IPS-18a (cell line): ENCODE measurements around the gene CEACAM21.

Experiments
- H3K27ac ChIP-seq: one replicate; pipeline ENCODE4 v1.5.1; 2013; ENCODE audit warnings: low read length
- H3K27me3 ChIP-seq: one replicate; pipeline ENCODE4 v1.6.1; 2013; ENCODE audit warnings: mild to moderate bottlenecking, low read length; ENCODE audit not compliant: control insufficient read depth, insufficient read depth
- H3K36me3 ChIP-seq: one replicate; pipeline ENCODE4 v1.6.1; 2013; ENCODE audit warnings: low read depth, low read length; ENCODE audit not compliant: control insufficient read depth
- H3K4me1 ChIP-seq: one replicate; pipeline ENCODE4 v1.6.1; 2013; ENCODE audit warnings: low read depth, low read length; ENCODE audit not compliant: control insufficient read depth
- H3K4me3 ChIP-seq: one replicate; pipeline ENCODE4 v1.5.1; 2013; ENCODE audit warnings: low read length
- H3K9ac ChIP-seq: one replicate; pipeline ENCODE4 v1.6.1; 2013; ENCODE audit warnings: mild to moderate bottlenecking, low read length, moderate library complexity
- H3K9me3 ChIP-seq: one replicate; pipeline ENCODE4 v1.6.1; 2013; ENCODE audit warnings: low read depth, low read length; ENCODE audit not compliant: control insufficient read depth

CEACAM21 gene

GRCh38 chr19:41540041-41540695, 35.8 kb upstream of the CEACAM21 start:
- H3K27me3 ChIP-seq, result peaks cover 7% of the 10 kb centered on the region
- H3K9ac ChIP-seq, result no peak overlapping the region
- H3K4me3 ChIP-seq, result no peak overlapping the region
- no peaks in the 10 kb centered on the region for H3K4me1 ChIP-seq
- no peaks in the 10 kb centered on the region for H3K9me3 ChIP-seq
- no peaks in the 10 kb centered on the region for H3K36me3 ChIP-seq
- H3K27ac ChIP-seq, result no peak overlapping the region

- Histone ChIP-seq H3K9me3 (no peaks in the 10 kb centered on the region), H3K9ac (no peak overlapping the region), H3K4me1 (no peaks in the 10 kb centered on the region), H3K4me3 (no peak overlapping the region), H3K27me3 (peaks cover 7% of the 10 kb centered on the region), H3K36me3 (no peaks in the 10 kb centered on the region), H3K27ac (no peak overlapping the region)
Measured at GRCh38 chr19:41541990-41542584, 33.9 kb upstream of the CEACAM21 start.

GRCh38 chr19:41542622-41543021, 33.3 kb upstream of the CEACAM21 start:
- Histone ChIP-seq H3K4me3 (no peak overlapping the region), H3K9me3 (no peaks in the 10 kb centered on the region), H3K36me3 (no peaks in the 10 kb centered on the region), H3K27me3 (peaks cover 7% of the 10 kb centered on the region), H3K4me1 (no peaks in the 10 kb centered on the region), H3K9ac (no peak overlapping the region), H3K27ac (no peak overlapping the region)

- Histone ChIP-seq H3K27ac (no peak overlapping the region), H3K36me3 (no peaks in the 10 kb centered on the region), H3K4me3 (no peak overlapping the region), H3K9me3 (no peaks in the 10 kb centered on the region), H3K4me1 (peaks cover 6% of the 10 kb centered on the region), H3K27me3 (peaks cover 7% of the 10 kb centered on the region), H3K9ac (no peak overlapping the region)
Measured at GRCh38 chr19:41543582-41543981, 32.4 kb upstream of the CEACAM21 start.

GRCh38 chr19:41545547-41545946, 30.4 kb upstream of the CEACAM21 start:
- H3K9ac ChIP-seq, result no peak overlapping the region
- H3K36me3 ChIP-seq, result no peaks in the 10 kb centered on the region
- H3K27me3 ChIP-seq, result peaks cover 7% of the 10 kb centered on the region
- no peaks in the 10 kb centered on the region for H3K9me3 ChIP-seq
- H3K27ac ChIP-seq, result no peak overlapping the region
- peaks cover 21% of the 10 kb centered on the region for H3K4me1 ChIP-seq
- no peak overlapping the region for H3K4me3 ChIP-seq

GRCh38 chr19:41546386-41546789, 29.6 kb upstream of the CEACAM21 start:
- Histone ChIP-seq H3K27ac (no peak overlapping the region), H3K9me3 (no peaks in the 10 kb centered on the region), H3K4me3 (no peak overlapping the region), H3K27me3 (peaks cover 7% of the 10 kb centered on the region), H3K4me1 (peaks cover 21% of the 10 kb centered on the region), H3K9ac (no peak overlapping the region), H3K36me3 (no peaks in the 10 kb centered on the region)

- Histone ChIP-seq H3K9me3 (no peaks in the 10 kb centered on the region), H3K4me3 (no peak overlapping the region), H3K4me1 (peaks cover 21% of the 10 kb centered on the region), H3K9ac (no peak overlapping the region), H3K27ac (no peak overlapping the region), H3K36me3 (no peaks in the 10 kb centered on the region), H3K27me3 (peaks cover 7% of the 10 kb centered on the region)
Measured at GRCh38 chr19:41546961-41547360, 29.0 kb upstream of the CEACAM21 start.

- H3K36me3 ChIP-seq, result no peaks in the 10 kb centered on the region
- no peaks in the 10 kb centered on the region for H3K9me3 ChIP-seq
- H3K27ac ChIP-seq, result no peak overlapping the region
- no peak overlapping the region for H3K9ac ChIP-seq
- peaks cover 21% of the 10 kb centered on the region for H3K4me1 ChIP-seq
- H3K4me3 ChIP-seq, result no peak overlapping the region
- peaks cover 1% of the 10 kb centered on the region for H3K27me3 ChIP-seq
Measured at GRCh38 chr19:41547569-41547968, 28.4 kb upstream of the CEACAM21 start.

- no peaks in the 10 kb centered on the region for H3K36me3 ChIP-seq
- H3K4me1 ChIP-seq, result peaks cover 21% of the 10 kb centered on the region
- H3K4me3 ChIP-seq, result no peak overlapping the region
- no peak overlapping the region for H3K27ac ChIP-seq
- no peaks in the 10 kb centered on the region for H3K27me3 ChIP-seq
- no peak overlapping the region for H3K9ac ChIP-seq
- no peaks in the 10 kb centered on the region for H3K9me3 ChIP-seq
Measured at GRCh38 chr19:41548047-41548446, 27.9 kb upstream of the CEACAM21 start.

- no peak overlapping the region for H3K27ac ChIP-seq
- H3K4me3 ChIP-seq, result peak overlapping the region; percentile 21
- peak overlapping the region; percentile 6 for H3K9ac ChIP-seq
- H3K36me3 ChIP-seq, result no peaks in the 10 kb centered on the region
- peaks cover 6% of the 10 kb centered on the region for H3K9me3 ChIP-seq
- no peaks in the 10 kb centered on the region for H3K27me3 ChIP-seq
- peaks cover 21% of the 10 kb centered on the region for H3K4me1 ChIP-seq
Measured at GRCh38 chr19:41548954-41549688, 26.8 kb upstream of the CEACAM21 start.

GRCh38 chr19:41549884-41550283, 26.1 kb upstream of the CEACAM21 start:
- Histone ChIP-seq H3K9me3 (peaks cover 9% of the 10 kb centered on the region), H3K27ac (no peak overlapping the region), H3K4me1 (peaks cover 21% of the 10 kb centered on the region), H3K27me3 (no peaks in the 10 kb centered on the region), H3K4me3 (peak overlapping the region; percentile 21), H3K36me3 (no peaks in the 10 kb centered on the region), H3K9ac (no peak overlapping the region)
